ENCODE measurements around the gene LEMD3.

LEMD3 gene

DNA sequence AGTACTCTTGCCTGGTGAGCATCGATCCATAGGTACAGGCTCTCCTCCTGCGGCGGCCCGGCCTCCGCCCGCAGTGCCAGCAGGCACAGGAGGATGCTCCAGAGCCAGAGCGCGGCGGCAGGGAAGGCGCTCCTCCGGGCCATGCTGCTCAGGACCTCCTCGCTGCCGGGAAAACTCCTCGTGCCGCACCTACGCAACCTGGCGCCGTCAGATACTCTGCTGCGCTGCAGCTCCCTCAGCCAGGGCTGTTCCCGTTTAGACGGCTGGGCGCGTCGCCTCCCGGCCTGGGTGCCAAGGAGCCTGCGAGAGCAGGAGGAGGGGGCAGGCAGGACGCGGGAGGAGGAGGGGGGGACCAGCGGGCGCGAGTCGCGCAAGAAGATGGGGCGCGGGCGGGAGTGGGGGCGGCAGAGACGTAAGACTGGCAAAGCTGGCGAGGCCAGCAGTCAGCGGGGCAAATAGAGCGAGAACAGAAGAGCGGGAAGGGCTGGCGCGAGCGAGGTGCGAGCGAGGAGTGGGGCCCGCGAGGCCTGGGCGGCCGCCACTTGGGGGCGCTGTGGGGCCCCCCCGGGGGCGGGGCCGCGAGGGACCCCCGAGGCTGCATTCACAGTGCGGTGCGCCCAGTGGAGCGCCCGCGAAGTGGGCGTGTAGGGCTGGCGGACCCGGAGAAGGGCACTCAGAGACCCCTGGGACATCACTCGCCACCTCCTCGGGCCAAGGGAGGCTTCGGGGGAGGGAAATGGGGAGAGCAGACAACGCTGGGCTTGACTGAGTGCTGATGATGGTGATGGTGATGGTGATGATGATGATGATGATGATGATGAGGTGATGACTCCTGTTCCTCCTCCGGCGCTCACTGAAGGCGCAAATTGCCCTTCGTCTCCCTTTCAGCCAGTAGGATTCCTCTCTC, 48.1 kb upstream of the LEMD3 start, which contains the start of gene WIF1 (continued):
- TF ChIP-seq, protein P1, sequence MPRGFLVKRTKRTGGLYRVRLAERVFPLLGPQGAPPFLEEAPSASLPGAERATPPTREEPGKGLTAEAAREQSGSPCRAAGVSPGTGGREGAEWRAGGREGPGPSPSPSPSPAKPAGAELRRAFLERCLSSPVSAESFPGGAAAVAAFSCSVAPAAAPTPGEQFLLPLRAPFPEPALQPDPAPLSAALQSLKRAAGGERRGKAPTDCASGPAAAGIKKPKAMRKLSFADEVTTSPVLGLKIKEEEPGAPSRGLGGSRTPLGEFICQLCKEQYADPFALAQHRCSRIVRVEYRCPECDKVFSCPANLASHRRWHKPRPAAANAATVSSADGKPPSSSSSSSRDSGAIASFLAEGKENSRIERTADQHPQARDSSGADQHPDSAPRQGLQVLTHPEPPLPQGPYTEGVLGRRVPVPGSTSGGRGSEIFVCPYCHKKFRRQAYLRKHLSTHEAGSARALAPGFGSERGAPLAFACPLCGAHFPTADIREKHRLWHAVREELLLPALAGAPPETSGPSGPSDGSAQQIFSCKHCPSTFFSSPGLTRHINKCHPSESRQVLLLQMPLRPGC (tag by site-specific recombination; IDR thresholded peaks at IDR 0.05), result no peak
- TF ChIP-seq GLIS2 (tag by site-specific recombination; IDR thresholded peaks at IDR 0.05) (peak; percentile 67), YY1 (tag by site-specific recombination; IDR thresholded peaks at IDR 0.05) (no peak), ZFP37 (tag by site-specific recombination; IDR thresholded peaks at IDR 0.05) (0 out of 2 replicates have a peak, but pooled peaks have one; percentile 64), SCRT2 (tag by site-specific recombination; IDR thresholded peaks at IDR 0.05) (no peak), OVOL3 (tag by site-specific recombination; IDR thresholded peaks at IDR 0.05) (no peak), ZNF629 (tag by site-specific recombination; IDR thresholded peaks at IDR 0.05) (no peak), ZNF670 (tag by site-specific recombination; IDR thresholded peaks at IDR 0.05; ENCODE audit: low read depth) (no peak), MZF1 (tag by site-specific recombination; IDR thresholded peaks at IDR 0.05; ENCODE audit: borderline replicate concordance) (no peak), ZNF354C (tag by site-specific recombination; IDR thresholded peaks at IDR 0.05; ENCODE audit: borderline replicate concordance, low read depth) (no peak), HOXA7 (CRISPR knock-in tag; IDR thresholded peaks at IDR 0.05; ENCODE audit: borderline replicate concordance) (no peak), BCL11A (tag by site-specific recombination; IDR thresholded peaks at IDR 0.05; ENCODE audit: low read depth) (no peak), KLF8 (tag by site-specific recombination; IDR thresholded peaks at IDR 0.05) (no peak)
- TF ChIP-seq, protein P2, sequence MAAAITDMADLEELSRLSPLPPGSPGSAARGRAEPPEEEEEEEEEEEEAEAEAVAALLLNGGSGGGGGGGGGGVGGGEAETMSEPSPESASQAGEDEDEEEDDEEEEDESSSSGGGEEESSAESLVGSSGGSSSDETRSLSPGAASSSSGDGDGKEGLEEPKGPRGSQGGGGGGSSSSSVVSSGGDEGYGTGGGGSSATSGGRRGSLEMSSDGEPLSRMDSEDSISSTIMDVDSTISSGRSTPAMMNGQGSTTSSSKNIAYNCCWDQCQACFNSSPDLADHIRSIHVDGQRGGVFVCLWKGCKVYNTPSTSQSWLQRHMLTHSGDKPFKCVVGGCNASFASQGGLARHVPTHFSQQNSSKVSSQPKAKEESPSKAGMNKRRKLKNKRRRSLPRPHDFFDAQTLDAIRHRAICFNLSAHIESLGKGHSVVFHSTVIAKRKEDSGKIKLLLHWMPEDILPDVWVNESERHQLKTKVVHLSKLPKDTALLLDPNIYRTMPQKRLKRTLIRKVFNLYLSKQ (tag by site-specific recombination; IDR thresholded peaks at IDR 0.05; ENCODE audit: borderline replicate concordance), result no peak
- TF ChIP-seq, protein P3, sequence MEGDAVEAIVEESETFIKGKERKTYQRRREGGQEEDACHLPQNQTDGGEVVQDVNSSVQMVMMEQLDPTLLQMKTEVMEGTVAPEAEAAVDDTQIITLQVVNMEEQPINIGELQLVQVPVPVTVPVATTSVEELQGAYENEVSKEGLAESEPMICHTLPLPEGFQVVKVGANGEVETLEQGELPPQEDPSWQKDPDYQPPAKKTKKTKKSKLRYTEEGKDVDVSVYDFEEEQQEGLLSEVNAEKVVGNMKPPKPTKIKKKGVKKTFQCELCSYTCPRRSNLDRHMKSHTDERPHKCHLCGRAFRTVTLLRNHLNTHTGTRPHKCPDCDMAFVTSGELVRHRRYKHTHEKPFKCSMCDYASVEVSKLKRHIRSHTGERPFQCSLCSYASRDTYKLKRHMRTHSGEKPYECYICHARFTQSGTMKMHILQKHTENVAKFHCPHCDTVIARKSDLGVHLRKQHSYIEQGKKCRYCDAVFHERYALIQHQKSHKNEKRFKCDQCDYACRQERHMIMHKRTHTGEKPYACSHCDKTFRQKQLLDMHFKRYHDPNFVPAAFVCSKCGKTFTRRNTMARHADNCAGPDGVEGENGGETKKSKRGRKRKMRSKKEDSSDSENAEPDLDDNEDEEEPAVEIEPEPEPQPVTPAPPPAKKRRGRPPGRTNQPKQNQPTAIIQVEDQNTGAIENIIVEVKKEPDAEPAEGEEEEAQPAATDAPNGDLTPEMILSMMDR (tag by site-specific recombination; IDR thresholded peaks at IDR 0.05), result peak; percentile 29; the same call in 1 of the 2 replicates
- TF ChIP-seq, protein P4, sequence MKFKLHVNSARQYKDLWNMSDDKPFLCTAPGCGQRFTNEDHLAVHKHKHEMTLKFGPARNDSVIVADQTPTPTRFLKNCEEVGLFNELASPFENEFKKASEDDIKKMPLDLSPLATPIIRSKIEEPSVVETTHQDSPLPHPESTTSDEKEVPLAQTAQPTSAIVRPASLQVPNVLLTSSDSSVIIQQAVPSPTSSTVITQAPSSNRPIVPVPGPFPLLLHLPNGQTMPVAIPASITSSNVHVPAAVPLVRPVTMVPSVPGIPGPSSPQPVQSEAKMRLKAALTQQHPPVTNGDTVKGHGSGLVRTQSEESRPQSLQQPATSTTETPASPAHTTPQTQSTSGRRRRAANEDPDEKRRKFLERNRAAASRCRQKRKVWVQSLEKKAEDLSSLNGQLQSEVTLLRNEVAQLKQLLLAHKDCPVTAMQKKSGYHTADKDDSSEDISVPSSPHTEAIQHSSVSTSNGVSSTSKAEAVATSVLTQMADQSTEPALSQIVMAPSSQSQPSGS (tag by site-specific recombination; IDR thresholded peaks at IDR 0.05; ENCODE audit: low read depth), result no peak
- TF ChIP-seq, protein P5, sequence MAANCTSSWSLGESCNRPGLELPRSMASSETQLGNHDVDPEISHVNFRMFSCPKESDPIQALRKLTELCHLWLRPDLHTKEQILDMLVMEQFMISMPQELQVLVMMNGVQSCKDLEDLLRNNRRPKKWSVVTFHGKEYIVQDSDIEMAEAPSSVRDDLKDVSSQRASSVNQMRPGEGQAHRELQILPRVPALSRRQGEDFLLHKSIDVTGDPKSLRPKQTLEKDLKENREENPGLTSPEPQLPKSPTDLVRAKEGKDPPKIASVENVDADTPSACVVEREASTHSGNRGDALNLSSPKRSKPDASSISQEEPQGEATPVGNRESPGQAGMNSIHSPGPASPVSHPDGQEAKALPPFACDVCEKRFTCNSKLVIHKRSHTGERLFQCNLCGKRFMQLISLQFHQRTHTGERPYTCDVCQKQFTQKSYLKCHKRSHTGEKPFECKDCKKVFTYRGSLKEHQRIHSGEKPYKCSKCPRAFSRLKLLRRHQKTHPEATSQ (tag by site-specific recombination; IDR thresholded peaks at IDR 0.05), result no peak
- TF ChIP-seq, protein P6, sequence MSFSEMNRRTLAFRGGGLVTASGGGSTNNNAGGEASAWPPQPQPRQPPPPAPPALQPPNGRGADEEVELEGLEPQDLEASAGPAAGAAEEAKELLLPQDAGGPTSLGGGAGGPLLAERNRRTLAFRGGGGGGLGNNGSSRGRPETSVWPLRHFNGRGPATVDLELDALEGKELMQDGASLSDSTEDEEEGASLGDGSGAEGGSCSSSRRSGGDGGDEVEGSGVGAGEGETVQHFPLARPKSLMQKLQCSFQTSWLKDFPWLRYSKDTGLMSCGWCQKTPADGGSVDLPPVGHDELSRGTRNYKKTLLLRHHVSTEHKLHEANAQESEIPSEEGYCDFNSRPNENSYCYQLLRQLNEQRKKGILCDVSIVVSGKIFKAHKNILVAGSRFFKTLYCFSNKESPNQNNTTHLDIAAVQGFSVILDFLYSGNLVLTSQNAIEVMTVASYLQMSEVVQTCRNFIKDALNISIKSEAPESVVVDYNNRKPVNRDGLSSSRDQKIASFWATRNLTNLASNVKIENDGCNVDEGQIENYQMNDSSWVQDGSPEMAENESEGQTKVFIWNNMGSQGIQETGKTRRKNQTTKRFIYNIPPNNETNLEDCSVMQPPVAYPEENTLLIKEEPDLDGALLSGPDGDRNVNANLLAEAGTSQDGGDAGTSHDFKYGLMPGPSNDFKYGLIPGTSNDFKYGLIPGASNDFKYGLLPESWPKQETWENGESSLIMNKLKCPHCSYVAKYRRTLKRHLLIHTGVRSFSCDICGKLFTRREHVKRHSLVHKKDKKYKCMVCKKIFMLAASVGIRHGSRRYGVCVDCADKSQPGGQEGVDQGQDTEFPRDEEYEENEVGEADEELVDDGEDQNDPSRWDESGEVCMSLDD (tag by site-specific recombination; IDR thresholded peaks at IDR 0.05), result no peak; the same call in 1 of the 2 replicates

Measured in HEK293 (cell line).